Measurements from ENCODE around the gene TMEM272.

TMEM272 gene, protein sequence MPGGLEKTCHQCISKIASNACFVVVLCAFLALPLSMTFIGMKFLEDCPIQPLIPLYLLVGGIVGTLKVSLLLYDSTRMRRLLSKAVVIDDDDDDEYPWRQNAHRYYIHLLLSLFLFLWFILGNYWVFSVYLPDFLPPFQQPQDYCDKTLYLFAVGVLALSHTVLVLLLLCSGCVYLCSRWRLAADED

DNA sequence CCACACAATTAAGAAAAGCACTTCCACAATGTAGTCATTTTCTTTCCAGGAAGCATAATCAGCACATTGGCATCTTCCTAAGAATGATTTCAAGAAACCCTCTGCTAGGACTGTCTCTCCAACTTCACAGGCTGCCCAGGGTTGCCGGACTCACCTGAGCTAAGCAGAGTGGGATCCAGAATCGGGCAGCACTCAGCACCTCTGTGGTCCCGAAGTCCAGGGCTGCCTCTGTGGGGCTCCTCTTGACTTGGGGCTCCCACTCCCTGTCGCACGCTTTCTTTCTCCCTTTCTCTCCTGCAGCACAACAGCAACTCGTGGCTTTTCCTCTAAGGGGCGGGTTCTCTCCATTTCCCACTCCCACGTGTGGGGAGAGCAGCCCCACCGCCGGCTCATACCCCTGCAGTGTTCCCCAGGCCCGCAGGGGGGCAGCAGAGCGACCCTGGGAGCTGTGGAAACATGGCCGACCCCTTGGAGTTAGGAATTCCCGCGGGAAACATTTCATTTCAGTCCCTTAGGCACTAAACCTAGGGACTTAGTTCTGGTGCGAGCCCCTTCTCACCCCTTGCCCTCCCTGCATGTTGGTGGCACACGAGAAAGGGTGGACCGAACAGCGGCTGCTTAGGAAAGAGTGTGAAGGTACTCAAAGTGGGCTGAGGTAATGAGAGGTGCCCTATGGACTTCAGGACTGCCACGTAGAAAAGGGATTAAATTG is at the start of gene TMEM272:
TSS of gene TMEM272 (minus strand) at position 316 of the 712 bp plus-strand sequence. CDS start 6,647 bp downstream, outside the sequence.
- DNase-seq: peak; percentile 45

DNA sequence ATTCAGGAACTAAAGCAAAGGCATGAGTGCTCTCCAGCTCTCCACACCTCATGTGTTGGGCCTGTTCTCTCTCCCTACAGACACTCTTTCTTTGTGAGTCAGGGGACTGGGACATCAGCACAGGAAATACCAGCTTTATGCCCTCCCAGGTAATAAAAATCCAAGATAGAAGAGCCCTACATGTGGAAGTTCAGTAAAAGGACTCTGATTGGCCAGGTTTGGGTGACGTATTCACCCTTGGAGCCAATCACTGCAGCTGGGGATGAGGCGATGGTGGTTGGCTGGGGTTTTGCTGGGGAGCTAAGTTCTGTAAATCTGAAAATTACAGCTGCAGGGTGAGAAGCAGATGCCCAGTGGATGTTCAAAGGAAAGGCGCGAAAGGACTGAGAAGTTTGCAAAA is 49.3 kb upstream of the TMEM272 start:
- no peak for DNase-seq

DNA sequence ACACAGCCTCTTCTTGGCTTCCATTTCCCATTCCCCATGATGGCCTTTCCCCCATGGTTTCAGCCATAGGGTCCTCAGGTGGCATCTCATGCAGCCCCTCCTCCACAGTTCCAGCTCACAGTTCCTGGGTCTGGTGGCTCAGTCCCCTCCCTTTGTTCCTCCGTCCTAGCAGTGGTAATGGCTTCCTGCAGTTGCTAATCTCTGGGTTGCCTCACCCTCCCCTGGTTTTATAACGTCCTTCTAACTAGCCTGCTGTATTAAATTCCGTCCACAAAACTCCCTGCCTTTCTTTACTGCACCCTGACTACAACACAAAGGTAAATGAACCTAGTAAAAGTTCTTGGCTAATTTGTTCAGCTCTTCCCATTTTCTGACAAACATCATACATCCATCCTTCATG is 47.7 kb upstream of the TMEM272 start:
- DNase-seq: no peak

DNA sequence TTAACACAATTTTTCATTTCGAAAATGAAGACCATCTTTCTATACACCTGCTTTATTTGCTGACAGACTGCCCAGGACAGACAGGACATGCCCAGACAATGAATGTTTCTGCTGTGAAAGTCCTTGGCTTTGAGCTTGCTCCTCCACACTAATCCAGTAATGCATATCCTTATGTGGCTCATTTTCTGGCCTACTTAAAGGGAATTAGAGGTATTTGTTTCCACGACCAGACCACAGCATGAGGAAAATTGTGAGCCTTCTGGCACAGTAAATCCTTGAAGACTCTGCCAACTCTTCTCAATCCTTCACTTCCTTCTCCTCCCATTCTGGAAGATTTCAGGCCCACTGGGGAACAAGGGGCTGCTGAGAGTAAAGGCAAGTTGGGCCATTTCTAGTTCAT is 42.5 kb upstream of the TMEM272 start:
- no peak for DNase-seq

DNA sequence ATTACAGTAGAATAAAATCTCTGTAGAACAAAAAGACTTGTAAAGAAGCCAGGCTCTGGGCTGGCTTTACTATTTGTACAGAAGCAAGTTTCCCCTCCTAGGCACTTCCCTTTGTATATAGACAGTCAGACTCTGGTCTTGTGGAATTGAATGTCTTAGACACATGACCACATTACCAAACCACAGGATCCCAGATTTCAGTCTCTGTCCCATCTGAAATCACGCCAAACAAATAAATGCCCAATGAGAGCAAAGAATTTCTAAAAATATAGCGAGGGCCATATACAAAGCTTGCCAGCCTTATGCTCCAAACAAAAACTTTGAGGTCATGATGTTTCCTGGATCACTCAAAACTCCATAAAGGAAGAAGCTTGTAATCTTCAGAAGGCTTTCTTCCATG is 40.7 kb upstream of the TMEM272 start:
- DNase-seq: no peak

DNA sequence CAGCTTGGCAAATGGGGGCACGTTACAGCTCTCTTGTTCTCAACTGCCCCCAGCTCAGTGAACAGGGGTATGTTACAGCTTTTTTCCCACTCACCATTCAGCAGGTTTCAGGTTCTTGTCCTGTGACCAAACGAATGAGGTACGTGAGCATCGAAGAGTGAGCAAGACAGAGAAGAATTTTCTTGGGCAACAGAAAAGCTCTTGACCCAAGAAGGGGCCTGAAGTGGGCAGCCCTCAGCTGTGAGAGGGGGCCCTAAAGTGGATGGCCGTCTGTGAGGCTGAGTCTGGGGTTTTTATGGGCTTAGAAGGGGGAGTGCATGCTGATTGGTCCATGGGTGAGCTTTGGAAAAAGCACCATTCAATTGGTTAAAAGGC is 38.2 kb upstream of the TMEM272 start:
- no peak for DNase-seq

DNA sequence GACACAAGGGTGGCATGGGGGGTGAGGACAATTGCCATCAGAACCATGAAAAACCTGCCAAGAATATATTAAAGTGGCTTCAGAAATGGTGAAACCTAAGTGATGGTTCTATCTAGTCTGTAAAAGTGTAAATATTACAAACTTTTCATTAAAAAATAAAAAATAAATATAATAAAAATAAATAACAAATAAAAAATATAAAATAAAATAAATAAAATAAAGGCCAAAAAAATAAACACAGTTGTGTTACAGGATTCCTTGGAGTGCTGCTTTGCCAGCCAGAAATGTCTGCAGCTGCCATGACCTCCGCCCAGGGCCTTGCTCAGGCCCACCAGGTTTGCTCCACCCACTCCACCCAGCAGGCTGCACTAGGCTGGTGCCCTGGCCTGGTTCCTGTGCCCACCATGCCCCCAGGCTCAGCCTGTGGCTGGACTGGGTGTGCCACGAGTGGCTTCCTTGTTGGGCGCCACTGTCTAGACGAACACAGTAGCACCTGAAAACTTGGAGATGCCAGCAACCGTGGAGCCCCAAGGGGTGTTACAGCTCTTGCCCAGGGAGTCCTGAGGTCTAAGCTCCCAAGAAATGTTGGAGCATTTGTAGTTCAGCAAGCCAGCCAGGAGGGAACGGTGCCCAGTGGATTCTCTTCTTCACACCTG is 37.7 kb upstream of the TMEM272 start:
- no peak for DNase-seq

DNA sequence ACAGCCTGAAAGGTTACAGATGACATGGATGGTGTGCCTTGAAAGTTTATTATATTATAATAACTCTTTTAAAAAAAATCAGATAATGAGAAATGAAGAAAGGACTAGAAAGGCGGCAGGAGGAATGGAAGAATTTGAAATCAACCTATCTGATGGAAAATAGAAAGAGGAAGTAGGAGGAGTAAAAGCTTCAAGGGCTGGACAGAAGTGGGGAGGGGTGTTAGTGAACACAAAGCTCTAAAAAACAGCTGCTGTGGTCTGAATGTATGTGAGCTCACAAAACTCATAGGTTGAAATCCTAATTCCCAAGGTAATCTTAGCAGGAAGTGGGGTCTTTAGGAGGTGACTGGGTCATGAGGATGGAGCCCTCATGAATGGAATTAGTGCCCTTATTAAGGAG is 36.3 kb upstream of the TMEM272 start:
- no peak for DNase-seq

DNA sequence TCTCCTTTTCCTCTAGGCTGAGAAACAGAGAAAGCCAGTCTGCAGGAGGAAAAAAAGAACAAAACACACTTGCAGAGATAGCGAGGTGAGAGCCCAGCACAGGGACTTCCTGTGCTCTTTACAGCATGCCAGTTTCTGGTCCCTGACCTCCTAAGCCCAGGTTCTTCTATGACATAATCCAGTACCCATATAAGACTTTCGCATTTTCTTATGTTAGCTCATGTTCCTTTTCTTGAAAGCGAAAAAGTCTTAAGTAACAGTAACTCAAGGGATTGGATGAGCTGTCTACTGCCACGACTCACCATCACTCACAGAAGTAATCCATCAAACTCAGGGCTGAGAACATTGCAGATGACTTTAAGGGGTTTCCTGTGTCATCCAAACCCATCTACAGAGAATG is 34.2 kb upstream of the TMEM272 start:
- no peak for DNase-seq

DNA sequence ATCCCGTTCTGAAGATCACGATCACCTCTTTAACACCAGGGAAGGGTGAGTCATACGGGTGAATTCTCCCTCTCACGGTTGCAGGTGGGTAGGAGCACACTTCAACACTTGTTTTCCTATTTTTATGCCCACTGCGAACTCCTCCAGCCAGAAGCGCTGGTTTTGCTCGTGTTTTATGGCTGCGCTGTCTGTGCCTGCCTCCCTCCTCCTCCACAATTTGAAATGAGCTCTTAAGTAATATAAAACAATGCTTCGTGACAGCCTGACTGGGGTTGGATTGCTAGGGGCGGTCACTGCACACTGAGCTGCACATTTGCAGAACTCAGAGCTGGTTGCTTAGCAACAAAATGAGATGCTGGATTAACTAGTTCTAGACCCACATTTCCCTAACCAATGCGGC is 29.7 kb upstream of the TMEM272 start:
- no peak for DNase-seq

DNA sequence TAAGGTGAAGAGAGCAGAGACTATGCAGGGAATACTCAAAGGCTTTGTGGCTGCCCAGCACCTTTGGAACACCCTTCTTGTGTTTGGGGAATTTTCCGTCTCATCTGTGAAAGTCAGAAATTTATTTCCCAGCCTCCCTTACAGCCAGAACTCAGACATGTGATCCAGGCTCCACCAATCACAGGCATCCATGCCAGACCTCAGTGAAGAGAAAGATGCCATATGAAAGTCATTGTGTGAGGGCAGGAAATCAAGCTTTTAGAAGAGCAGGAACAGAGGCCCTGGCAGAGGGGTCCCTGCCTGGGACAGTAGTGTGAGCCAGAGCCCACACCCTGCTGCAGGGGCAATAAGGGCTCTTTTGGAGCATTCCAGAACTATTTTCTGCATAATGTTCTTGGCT is 28.9 kb upstream of the TMEM272 start:
- DNase-seq: no peak

DNA sequence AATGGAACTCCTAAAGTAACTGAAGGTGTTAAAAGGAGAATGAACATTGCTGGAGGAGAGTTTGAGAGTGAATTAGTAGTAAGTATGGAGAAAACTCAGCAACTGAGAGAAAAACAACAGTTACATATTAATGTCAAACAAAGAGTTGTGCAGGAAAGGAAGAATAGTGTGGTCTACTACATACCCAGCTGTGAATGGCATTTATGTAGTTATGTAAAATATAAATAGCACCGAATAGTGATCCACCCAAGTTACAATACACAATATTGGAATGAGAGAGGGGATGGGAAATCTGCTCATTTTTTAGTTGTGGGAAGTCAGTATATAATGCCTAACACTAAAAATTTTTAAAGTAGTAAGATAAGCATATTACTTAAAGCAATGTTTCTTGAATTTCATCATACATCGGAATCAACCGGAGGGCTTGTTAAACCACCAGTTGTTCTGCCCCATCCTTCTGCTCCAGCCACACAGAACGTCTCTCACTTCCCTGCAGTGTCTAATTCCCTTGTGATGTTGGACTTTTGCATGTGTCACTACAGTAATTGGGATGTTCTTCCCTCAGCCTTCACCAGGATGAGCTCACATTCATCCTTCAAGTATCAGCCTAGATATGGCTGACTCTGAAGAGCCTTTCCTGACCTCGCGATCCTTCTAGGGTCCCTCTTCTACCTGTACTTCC is 28.3 kb upstream of the TMEM272 start:
- DNase-seq: no peak

DNA sequence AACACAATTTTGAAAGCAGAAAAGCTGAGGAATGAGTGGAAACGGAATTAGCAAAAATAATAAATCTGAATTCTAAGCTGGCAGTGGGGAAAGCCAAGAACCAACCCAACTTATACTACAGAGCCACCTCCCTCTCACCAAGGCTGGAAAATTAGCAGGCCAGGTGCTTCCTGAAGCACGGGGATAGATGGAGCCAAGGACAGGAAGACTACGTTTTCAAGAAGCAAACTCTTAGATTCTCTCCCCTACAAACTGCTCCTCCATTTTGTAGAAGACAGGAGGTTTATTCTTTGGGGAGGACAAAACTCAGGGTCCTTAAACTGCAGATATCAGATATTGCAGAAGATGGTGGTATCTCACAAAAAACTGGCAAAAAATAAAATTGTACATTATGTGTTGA is 25.6 kb upstream of the TMEM272 start:
- no peak for DNase-seq

DNA sequence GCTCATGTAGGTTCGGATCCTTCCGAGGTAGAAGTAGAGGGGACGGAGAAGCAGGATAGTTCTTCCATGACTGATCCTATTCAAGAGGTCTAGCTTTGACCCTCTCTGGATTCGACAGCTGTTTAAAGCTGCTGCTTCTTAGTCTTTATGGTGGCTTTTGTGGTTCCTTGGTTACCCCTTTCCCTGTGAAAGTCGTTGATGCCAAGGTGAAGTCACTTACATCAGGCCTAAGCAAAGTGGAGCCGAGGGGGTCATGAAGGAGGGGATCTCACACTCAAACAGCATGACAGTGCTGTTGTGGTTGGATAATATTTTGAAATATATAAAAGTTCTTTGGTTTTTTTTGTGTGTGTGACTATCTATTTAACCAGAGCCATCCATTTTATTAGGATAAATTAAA is 24.9 kb upstream of the TMEM272 start:
- no peak for DNase-seq

DNA sequence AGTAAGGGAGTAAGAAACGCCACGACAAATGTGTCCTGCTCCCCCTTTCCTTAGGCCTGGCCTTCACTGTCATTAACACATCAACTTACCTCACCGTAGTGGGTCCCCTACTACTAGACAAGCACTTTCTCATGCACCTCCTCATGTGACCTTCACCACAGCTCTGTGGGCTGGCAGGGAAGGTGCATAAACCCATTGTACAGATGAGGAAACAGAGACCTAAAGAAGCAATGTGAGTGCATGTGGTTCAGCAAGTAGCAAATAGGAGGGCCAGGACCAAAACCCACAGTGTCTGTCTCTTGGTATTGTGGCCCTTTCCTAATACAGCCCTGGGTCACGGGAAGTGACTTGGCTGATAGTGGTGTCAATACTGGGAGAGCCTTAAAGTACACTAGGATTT is 22.1 kb upstream of the TMEM272 start:
- DNase-seq: no peak

DNA sequence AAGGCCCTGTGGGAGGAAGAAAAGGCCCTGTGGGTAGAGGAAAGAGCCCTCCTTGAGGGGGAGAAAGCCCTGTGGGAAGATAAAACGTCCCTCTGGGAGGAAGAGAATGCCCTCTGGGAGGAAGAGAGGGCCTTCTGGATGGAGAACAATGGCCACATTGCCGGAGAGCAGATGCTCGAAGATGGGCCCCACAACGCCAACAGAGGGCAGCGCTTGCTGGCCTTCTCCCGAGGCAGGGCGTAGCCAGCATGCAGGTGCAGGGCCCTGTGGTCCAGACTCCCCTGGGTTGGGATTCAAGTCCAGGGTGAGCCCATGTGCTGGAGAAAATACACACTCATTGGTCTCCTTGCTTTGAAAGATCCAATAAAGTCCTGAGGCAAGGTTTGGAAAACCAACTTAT is 20.9 kb upstream of the TMEM272 start:
- no peak for DNase-seq

DNA sequence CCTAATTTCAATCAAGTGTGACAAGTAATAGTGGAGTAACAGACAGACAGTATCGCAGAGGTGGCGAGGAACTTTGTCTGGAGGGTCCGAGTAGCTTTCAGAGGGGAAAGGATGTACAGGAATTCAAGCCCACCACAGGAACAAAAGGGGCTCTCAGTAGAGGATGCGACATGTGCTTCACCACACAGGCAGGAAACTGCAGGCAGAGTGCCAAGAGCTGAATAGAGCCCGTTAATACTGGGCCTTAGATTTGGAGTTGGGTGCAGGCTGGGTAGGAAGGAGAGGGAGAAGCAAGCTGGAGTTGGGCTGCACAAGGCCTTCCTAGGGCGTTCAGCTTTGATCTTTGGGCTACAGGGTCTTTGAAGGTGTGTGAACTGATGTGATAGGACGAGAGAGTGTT is 18.0 kb upstream of the TMEM272 start:
- no peak for DNase-seq

DNA sequence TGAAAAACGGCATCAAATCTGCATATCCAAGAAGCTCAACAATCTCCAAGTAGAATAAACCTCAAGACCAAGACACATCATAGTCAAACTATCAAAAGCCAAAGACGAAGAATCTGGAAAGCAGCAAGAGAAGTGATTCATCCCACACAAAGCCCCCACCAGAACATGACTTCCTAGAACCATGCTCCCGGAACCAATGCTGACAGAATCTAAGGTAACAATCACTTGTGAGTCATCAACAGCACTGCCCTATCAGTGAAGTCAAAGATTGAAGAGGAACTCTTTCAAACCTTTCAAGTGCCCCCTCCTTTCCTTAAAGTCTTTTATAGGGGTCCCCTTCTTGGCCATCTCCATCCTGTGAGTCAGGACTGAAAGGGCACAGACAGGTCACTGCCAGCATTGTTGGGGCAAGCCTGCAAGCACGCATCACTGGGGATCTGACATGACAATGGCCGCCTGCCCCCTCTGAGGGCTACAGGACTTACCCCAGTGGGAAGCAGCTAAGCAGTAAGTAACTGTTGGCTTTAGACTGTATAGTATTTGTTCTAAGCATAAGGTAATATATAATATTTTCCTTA is 16.8 kb upstream of the TMEM272 start, which contains the start of gene CCDC70:
TSS of gene CCDC70 (plus strand) at position 247 of the 578 bp plus-strand sequence. CDS start 3,443 bp downstream, outside the sequence.
- DNase-seq: no peak

DNA sequence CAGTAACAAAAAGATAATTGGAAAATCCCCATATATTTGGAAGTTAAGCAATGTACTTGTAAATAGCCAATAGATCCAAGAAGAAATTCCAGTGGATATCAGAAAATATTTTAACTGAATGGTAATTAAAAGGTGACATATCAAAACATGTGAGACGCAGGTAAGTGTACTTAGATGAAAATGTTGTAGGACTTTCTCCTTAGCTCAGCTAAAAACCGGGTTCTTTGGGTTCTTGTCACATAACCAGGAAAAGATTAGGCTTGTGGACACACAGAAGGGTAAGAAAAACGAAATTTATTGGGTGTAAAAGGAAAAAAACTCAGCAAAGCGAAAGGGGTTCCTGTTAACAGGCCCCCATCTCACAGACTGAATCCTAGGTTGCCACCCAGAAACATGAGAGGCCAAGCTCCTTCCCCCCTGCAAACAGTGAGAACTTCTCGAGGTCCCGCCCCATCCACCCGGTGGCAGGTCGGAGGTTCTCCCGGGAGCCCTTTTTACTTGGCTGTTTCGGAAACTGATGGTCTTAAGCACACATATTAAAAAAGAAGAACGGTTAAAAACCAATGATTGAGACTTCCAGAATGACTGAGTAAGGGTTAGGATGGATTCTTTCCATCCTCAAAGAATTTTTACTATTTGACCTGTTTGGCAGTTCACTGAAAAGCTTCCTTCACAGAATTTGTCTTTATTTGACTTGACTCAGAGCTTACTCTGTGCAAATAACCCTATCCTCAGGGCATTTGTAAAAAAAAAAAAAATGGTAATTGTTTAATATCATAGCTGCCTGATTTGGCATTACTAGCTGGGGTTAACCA is 13.7 kb upstream of the TMEM272 start:
- DNase-seq: no peak

DNA sequence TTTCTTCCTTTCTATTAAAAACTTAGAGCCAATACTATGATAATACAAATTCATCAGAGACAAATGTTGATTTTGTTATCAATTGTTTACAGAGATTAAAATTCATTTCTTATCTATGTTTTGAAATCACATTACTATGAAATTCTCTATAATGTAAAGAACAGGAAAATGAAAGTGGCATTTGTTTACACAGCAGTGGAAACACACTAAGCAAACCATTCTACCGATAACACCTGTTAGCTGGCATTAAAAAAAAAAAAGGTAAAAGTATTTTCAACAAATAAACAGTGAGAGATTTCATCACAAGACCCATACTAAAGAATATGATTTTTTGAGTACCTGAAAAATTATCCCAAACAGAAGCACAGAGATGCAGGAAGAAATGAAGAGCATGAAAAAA is 12.0 kb upstream of the TMEM272 start:
- no peak for DNase-seq

DNA sequence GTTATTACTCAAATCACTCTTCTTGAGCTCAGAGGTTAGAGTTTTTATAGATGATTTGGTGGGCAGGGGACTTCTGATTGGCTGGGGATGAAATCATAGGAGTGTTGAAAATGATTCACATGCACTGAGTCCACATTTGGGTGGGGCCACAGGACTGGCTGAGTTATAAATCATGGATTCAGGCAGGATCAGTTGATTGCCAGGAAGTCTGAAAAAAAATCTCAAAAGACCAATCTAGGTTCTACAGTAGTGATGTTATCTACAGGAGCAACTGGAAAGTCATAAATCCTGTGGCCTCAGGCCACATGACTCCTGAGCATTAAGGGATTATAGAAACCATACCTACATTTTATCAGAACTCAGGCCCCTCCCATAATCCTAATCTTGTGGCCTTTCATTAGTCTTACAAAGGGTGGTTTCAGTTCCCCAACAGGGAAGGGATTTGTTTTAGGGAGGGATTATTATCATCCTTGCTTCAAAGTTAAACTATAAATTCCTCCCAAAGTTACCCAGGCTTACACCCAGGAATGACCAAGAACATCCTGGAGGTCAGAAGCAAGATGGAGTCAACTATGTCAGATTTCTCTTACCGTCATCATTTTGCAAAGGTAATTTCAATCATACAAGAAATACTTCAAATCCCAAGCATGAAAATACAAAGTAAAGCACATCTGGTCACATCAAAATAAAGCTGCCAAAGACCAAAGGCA is 11.2 kb upstream of the TMEM272 start:
- DNase-seq: no peak

Measured in activated CD4-positive, alpha-beta T cell treated with anti-CD3 and anti-CD28 coated beads, Interleukin-2, amount 50 U/mL, for 1 hour (primary cell).